OCI-LY3 (cell line): ENCODE measurements around the gene DNAH11.
A peak's percentile ranks its signal among the peaks of the same experiment; 100 is the strongest.

ENCODE experiments used
- H2AFZ ChIP-seq: fragments of 200-600, 300-600 bp; shearing (Covaris generic); 2 replicates; pipeline ENCODE4 v1.6.0; 2014; ENCODE audit warnings: antibody characterized with exemption, low read depth, low read length
- H3K27ac ChIP-seq: fragments of 200-600, 300-600 bp; sonication (generic); 2 replicates; pipeline ENCODE4 v1.5.1; 2014; ENCODE audit warnings: mild to moderate bottlenecking, low read length, moderate library complexity, mixed read lengths
- H3K27me3 ChIP-seq: fragments of 200-600, 300-600 bp; sonication (generic); 2 replicates; pipeline ENCODE4 v1.6.1; 2014; ENCODE audit warnings: low read depth, low read length, mixed read lengths
- H3K36me3 ChIP-seq: fragments of 200-600, 300-600 bp; sonication (generic); replicated peaks from 2 replicates; pipeline ENCODE3; 2014; ENCODE audit warnings: low read depth, low read length, mixed read lengths
- H3K4me1 ChIP-seq: fragments of 300-600, 200-600 bp; sonication (generic); 2 replicates; pipeline ENCODE4 v1.6.1; 2014; ENCODE audit warnings: low read length, mixed read lengths
- H3K4me2 ChIP-seq: fragments of 200-600, 300-600 bp; sonication (generic); 2 replicates; pipeline ENCODE4 v1.6.1; 2014; ENCODE audit warnings: low read length, mixed read lengths
- H3K4me3 ChIP-seq: fragments of 300-600, 200-600 bp; sonication (generic); 2 replicates; pipeline ENCODE4 v1.5.1; 2014; ENCODE audit warnings: antibody characterized with exemption, mild to moderate bottlenecking, low read length, moderate library complexity
- H3K79me2 ChIP-seq: fragments of 300-600, 200-600 bp; shearing (Covaris generic); 2 replicates; pipeline ENCODE4 v1.6.1; 2014; ENCODE audit warnings: mild to moderate bottlenecking, low read length, mixed read lengths
- H3K9ac ChIP-seq: fragments of 300-600, 200-600 bp; shearing (Covaris generic); 2 replicates; pipeline ENCODE4 v1.6.0; 2014; ENCODE audit warnings: mild to moderate bottlenecking, low read length, moderate library complexity
- H3K9me3 ChIP-seq: fragments of 200-600, 300-600 bp; shearing (Covaris generic); 2 replicates; pipeline ENCODE4 v1.6.1; 2014; ENCODE audit warnings: low read length, mixed read lengths; ENCODE audit not compliant: insufficient read depth
- H4K20me1 ChIP-seq: fragments of 200-600, 300-600 bp; sonication (generic); 2 replicates; pipeline ENCODE4 v1.6.1; 2016; ENCODE audit warnings: low read length, mixed read lengths; ENCODE audit not compliant: insufficient read depth
- CTCF ChIP-seq: fragments of 200-600, 300-600 bp; sonication (generic); IDR thresholded peaks from 2 replicates; pipeline ENCODE4 v1.5.1; 2014; ENCODE audit warnings: antibody characterized with exemption, low read length, low read depth
- EZH2phosphoT487 ChIP-seq: fragments of 200-600 bp; shearing (Covaris generic); IDR thresholded peaks from 2 replicates; pipeline ENCODE4 v1.6.1; 2018; ENCODE audit warnings: antibody characterized with exemption, mixed run types, low read depth

Gene DNAH11

GRCh38 chr7:21603972-21604749 lies 61.3 kb downstream of the DNAH11 start:
- Histone ChIP-seq H4K20me1 (no peaks in the 10 kb centered on the region), H3K4me3 (peak overlapping the region; percentile 39), H3K9ac (no peak overlapping the region), H3K36me3 (no peaks in the 10 kb centered on the region), H3K27me3 (no peaks in the 10 kb centered on the region), H3K79me2 (no peaks in the 10 kb centered on the region), H2AFZ (peak overlapping the region; percentile 25; the same call in 1 of the 2 replicates), H3K27ac (peak overlapping the region; percentile 9; the same call in 1 of the 2 replicates), H3K4me1 (peaks cover 17% of the 10 kb centered on the region), H3K4me2 (peak overlapping the region; percentile 71), H3K9me3 (no peaks in the 10 kb centered on the region)
- TF ChIP-seq CTCF (no peak), EZH2phosphoT487 (no peak)

- H3K4me3 ChIP-seq, result no peak overlapping the region
- H3K27ac ChIP-seq, result no peak overlapping the region
- H3K4me2 ChIP-seq, result no peak overlapping the region
- no peaks in the 10 kb centered on the region for H3K36me3 ChIP-seq
- TF ChIP-seq EZH2phosphoT487 (no peak), CTCF (no peak)
- H2AFZ ChIP-seq, result no peak overlapping the region
- no peaks in the 10 kb centered on the region for H4K20me1 ChIP-seq
- no peaks in the 10 kb centered on the region for H3K79me2 ChIP-seq
- H3K9ac ChIP-seq, result no peak overlapping the region
- H3K27me3 ChIP-seq, result no peaks in the 10 kb centered on the region
- H3K4me1 ChIP-seq, result peaks cover 17% of the 10 kb centered on the region
- no peaks in the 10 kb centered on the region for H3K9me3 ChIP-seq
Observed at GRCh38 chr7:21605008-21605585, 62.3 kb downstream of the DNAH11 start.

- H4K20me1 ChIP-seq, result no peaks in the 10 kb centered on the region
Observed at GRCh38 chr7:21608465-21608864, 65.6 kb downstream of the DNAH11 start.

More at GRCh38 chr7:21608465-21608864, 65.6 kb downstream of the DNAH11 start:
- no peak overlapping the region for H3K27ac ChIP-seq
- no peaks in the 10 kb centered on the region for H3K79me2 ChIP-seq
- no peak overlapping the region for H3K4me3 ChIP-seq
- TF ChIP-seq EZH2phosphoT487, result no peak
- no peak for TF ChIP-seq CTCF
- H3K36me3 ChIP-seq, result no peaks in the 10 kb centered on the region
- H3K9me3 ChIP-seq, result no peaks in the 10 kb centered on the region
- no peak overlapping the region for H2AFZ ChIP-seq
- no peaks in the 10 kb centered on the region for H3K27me3 ChIP-seq
- H3K4me2 ChIP-seq, result no peak overlapping the region
- peaks cover 16% of the 10 kb centered on the region for H3K4me1 ChIP-seq
- H3K9ac ChIP-seq, result no peak overlapping the region
